HG03175 (cell line): ENCODE data around the gene TMEM163.

ENCODE experiments used
- ATAC-seq: cut with Tn5 transposase; IDR thresholded peaks from one replicate; pipeline ENCODE4 v1.9.1; 2021; ENCODE audit warnings: mild to moderate bottlenecking, moderate library complexity; ENCODE audit not compliant: unreplicated experiment

TMEM163 gene

DNA sequence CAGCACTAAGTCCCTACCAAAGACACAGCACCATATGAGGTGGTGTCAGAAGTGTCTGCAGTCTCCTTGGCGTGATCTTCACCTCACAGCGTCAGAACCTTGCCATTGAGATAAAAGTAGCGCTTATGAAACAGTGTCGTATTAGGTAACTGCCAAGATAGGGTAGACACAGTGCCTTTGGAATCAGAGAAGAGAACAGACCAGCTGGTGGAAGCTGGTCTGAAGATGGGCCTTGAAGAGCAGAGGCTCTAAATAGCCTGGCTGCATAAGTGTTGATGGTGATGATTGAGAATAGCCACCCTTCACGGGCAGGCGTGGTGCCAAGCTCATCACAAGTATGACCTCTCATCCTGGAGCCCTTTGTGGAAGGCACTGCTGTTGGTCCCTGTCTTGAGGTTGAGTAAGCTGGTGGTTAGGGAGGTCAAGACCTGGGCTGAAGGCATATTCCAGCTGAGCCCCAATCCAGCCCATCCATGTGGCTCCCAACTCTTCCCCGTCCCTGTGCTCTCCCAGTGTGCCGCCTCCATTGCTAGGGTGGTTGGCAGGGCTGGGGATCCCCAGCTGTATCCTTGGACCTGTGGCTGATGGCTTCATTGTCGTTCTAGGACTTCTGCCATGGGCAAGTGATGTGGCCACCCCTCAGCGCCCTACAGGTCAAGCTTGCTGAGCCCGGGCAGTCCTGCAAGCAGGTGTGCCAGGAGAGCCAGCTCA is 277.5 kb downstream of the TMEM163 start:
- ATAC-seq: no peak

DNA sequence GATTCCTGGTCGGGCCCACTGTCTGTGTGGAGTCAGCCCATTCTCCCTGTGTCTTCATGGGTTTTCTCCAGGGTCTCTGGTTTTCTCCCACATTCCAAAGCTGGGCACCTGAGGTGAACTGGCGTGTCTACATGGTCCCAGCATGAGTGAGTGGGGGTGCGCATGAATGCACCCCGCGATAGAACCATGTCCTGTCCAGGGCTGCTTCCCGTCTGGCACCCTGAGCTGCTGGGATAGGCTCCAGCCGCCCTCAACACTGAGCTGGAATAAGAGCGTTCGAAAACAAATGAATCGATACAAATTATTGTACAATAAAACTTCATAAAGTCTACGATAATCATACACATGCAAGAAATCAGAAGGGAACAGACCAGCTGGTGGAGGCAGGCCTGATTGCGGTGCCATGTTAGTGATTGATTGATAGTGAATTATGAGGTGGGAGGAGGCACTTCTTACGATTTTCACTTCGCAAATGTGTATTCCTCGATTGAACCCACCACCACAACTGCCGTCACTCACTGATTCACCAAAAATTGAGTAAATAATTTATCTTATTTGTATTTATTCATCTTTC is 278.4 kb downstream of the TMEM163 start:
- ATAC-seq: no peak

DNA sequence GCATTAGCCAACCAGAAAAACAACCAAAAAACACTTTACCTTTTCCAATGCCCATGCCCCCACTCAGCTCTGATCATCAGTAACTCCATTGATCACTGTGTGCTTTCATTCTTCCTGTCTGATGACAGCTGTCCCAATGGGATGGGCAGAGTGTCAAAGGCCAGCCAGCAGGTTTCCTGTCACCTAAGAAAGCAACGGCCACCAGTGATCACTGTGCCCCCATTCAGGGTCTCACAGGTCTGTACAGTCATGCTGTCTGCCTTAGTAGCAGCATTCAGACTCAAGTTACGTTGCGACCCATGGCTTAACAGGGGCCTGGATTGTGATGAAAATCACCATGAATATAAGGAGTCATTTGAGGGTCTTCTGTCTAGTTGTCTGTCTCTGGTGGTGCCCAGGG is 280.4 kb downstream of the TMEM163 start:
- no peak for ATAC-seq

DNA sequence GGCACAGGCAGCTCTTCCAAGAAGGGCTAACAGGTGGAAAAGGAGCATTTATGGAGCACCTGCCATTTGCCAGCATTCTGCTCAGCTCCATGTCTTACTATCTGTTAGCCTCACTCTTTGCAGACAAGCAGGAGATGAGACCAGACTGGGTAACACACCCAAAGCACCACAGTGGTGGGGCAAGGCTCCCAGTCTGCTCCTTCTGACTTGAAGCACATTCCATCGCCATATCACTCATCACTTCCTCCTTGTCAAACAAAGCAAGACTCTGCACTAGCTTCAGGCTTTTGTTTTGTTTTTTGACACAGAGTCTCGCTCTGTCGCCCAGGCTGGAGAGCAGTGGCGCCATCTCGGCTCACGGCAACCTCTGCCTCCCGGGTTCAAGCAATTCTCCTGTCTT is 282.1 kb downstream of the TMEM163 start:
- ATAC-seq: no peak

DNA sequence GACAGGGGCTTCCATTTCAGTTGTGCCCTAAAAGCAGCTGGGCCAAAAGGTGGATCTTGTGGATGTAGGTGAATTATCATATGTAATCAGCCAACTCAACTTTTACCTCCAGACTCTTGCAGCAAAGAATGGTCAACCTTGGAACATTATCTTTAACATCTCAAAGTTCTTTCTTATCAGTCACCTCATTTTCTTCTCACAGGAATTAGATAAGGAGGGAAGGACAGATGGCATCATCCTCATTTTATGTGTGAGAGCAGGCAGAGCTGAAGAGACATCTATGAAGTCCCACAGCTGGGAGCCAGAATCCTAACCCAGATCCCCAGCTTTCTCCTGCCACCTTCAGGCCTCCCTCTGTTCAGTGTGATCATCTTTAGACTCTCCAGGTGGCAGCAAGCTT is 282.9 kb downstream of the TMEM163 start:
- ATAC-seq: no peak

DNA sequence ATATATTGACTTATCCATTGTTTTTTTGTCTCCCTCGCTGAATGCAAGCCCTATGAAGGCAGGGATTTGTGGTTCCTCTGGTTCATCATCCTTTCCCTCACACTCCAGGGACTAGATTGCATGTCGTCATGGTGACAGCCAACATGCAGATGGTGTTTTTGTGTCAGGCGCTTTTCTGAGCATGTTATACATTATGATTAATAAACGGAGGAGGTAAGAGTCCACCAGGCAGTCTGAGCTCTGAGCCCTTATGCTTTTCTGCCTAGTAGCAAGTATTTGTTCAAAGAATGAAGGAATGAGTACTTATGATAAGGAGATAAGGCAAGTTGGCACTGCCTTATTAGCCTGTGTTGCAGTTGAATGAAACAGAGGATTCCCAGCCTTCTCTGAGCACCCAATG is 283.3 kb downstream of the TMEM163 start:
- ATAC-seq: no peak

DNA sequence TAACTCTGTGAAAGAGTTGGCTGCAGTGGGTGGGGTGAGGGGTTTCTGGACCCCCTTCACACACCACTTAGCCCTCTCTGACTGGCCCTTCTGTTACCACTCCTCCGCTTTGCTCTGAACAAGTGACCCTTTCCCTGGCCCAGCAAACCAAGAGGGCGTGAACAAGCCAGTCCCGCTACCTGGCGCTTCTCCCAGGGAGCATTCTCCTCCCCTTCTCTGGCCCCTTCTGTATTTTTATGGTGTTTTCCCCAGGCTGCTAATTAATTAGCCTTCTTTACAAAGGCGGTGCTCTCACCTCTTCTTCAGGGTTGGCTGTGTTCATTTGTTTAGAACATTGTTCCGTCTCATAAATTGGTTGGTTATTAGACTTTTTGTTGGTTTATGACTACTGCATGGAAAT is 284.8 kb downstream of the TMEM163 start:
- ATAC-seq: no peak

DNA sequence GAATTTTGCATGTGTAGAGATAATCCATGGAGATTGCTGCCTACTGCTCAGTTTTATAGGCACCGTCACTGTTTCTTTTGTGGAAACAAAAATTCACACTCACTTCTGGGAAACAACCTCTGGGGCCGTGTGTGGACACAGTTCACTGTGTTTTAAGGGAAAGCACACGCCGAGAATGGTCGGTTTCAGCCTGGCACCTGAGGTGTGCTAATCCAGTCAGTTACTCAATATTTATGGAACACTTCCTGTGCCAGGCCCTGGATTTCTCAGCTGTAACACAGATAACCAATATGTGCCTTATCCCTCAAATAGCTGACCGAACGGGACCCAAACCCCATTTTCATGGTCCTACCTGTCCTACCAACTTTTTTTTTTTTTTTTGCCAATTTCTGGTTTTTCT is 285.3 kb downstream of the TMEM163 start:
- ATAC-seq: no peak

DNA sequence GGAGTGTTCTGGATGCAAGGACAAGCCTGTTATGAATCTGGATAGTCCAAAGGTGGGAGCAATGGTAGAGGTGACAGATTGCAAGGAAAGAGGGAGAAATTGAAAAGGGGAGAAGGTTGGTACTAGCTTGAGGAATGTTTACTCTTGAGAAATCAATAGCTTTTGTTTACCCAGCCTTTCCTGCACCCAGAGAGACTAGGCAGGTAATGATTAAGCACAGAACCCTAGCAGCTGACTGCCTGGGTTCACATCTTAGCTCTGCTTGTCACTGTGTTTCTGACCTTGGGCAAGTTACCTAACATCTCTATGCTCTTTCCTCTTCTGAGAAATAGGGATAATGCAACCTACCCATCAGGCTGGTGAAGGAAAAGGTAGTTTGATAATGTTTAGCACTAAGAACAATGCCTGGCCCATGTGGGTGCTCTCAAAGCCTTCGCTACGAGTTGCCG is 286.3 kb downstream of the TMEM163 start:
- no peak for ATAC-seq

DNA sequence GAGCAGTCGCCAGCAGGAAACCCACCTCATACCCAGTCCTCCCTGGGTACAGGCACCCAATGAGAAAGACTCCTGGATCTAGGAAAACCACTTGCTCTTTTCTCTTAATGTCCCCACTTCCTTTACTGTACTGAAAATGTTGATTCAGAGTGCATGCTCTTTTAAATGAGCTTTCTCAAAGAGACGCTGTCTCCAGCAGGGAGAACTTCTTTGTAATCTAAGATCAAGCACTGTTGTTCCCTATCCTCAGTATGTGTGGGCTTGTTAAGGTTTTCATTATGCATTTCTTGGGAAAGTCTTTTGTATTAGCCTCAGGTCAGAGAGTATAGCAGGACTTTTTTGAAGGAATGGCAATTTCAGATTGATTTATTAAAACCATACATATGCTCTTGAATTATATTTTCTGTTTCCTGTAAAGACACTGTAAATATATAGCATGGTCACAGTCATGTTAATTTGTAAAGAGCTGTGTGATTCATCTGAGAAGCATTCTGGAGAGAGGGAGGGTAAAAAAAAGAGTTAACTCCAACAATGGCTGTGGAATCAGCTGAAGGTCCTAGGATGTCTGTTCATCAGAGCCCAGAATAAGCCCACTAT is 286.9 kb downstream of the TMEM163 start:
- ATAC-seq: no peak

DNA sequence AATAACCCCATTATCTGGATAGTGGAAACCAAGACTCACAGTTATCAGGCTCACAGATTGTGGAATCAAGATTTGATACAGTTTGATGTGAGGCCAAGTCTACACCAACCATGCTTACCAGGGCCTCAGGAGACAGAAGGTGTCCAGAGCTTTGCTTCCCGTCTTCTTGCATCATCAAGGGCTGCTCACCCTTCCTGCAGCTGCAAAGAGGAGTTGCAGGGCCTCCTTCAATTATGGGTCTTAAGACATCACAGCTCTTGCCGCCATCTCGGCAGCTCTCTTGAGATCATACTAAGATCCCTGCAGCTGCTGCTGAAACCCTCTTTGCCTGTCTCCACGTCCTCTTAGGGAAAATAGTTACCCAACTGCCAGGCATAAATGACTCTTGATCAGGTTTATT is 288.9 kb downstream of the TMEM163 start:
- ATAC-seq: no peak

DNA sequence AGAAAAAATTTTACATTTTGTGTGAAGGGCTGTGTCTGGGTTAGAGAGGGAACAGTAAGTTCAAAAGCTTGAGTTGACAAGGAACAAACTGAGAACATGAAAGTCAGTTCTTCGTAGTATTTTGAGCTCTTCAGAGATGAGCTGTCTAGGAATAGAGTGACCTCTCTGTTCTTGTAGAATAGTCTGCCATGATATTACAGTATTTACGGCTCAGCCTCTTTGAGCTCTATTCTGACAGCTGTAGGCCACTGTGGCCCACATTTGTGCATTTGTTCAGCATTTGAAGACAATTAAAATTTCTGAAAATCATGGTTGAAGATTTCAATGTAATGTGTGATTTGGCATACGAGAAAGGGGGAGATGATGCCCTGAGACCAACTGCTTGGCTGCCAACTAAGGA is 292.1 kb downstream of the TMEM163 start:
- no peak for ATAC-seq

DNA sequence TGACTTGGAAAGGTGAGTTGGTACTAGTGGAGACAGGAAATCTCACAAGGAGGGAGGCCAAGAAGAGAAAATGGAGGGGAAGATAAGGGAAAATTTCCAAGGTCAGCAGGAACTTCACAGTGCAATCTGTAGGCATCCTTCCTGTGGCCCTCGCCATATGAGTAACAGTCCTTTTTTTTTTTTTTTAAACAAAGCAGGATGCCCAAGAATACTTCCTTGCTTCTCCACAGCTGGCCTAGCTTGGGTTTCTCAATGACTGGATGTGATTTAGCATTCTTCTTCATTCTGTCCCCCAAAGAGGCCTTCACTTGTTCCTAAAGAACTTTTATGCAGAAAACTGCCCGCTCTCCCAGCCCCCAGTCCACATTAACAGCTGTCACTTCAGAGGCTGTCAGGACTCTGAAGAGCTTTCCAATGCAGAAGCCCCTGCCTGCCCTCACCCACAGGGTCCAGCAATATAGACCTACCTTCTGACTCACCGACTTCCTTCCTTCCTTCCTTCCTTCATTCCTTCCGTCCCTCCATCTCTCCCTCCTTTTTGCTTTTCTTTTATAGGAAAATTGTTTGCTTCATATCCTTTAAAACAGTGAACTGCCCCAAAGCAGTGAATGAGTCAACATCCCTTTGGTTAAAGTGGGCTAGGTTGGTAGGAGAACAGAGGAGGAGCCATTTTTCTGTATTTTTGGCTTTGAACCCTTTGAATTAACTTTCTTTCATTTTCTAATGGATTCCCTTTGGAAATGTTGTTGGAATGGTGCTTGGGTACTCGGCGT is 292.9 kb downstream of the TMEM163 start:
- ATAC-seq: no peak

DNA sequence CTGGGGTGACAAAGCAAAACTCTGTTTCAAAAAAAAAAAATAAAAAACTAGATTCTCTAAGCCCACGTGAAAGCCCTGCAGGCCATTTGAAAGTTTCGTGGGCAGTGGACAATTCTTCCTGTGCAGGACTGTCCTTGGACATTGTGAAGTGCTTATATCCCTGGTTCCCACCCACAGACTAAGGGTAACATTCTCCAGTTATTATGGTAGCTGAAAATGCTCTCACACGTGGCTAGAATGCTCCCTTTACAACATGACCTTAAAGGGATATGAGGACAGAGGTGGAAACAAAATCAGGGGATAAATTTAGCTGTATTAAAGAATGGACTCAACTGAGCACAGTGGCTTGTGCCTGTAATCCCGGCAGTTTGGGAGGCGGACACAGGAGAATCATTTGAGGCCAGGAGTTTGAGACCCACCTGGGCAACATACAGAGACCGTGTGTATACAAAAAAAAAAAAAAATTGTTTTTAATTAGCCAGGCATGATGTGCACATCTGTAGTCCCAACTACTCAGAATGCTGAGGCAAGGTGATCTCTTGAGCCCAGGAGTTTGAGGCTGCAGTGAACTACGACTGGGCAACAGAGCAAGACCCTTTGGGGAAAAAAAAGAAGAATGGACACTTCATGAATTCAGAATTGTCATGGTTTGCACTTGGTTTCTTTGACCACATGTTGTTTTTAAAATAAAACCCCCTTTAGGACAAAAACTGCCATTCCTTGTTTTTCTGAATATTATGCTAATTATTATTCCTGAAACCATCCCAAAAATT is 297.1 kb downstream of the TMEM163 start:
- no peak for ATAC-seq

DNA sequence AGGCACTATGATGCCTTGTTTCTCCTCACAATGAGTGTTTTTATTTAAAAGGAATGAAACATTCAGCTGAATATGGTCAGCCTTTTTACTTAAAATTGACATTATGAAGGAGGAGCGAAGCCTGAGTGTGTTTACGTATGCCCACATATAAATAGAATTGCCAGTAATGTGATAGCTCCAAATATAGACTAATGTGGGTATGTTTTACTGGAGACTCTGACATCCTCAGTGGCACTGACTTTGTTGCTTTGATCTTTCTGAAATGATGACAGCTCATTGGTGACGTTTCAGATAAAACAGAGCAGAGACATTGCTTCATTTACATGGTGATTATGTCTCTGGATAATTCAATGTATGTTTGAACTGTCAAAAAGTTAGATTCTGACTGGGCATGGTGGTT is 297.9 kb downstream of the TMEM163 start:
- no peak for ATAC-seq

DNA sequence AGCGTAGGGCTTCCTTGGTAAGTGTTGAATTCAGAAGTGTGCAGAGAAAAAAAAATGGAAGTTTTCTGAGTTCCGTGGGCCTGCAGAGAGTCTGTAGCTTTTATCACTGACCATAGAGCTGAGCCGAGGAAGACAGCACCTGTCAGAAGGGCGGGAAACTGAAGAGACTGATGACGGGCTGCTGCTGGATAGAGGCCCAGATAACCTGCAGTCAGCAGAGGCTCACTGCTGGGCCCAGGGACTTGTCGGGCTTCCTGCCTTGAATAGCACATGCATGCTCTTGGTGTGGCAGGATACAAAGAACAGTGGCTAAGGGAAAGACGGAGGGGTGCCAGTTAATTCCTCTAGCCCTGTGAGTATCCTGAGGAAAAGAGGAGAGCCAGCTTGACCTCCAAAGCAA is 298.5 kb downstream of the TMEM163 start:
- no peak for ATAC-seq

DNA sequence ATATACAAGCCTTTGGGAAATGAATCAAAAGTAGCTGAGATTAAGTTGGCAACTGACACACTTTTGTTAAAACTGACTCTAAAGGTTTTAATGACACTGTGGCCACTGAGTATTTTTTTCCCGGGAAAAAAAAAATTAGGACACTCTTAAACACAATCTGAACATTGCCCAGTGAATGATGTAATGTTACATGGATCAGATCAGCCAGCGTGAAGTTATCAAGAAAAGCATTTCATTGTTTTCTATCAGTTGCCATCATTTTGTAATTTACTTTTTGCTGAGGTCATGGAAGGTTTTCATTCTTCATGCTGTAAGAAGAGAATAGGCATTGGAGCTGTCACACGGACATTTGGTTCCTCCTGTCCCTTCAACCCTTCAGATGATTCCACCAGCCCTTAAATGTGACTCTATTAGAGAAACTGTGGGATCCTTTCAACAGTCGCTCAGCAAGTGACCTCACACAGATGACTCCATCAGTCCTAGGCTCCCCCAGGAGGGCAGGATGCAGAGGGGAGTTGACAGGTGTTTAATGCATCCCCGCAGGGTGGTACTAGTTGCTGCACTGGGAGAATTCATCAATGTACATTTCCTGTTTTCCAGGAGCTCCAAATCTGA is 300.7 kb downstream of the TMEM163 start:
- no peak for ATAC-seq

DNA sequence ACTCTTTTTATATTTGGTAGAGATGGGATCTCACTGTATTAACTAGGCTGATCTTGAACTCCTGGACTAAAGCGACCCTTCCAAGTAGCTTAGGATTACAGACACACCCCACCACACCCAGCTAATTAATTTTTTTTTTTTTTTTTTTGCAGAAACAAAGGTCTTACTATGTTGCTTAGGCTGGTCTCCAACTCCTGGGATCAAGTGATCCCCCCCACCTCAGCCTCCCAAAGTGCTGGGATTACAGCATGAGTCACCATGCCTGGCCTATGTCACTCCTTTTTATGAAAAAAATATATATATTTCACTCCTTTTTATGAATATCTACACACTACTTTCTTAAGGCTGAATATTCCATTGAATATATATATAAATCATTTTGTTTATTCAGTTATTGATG is 302.2 kb downstream of the TMEM163 start:
- ATAC-seq: no peak

DNA sequence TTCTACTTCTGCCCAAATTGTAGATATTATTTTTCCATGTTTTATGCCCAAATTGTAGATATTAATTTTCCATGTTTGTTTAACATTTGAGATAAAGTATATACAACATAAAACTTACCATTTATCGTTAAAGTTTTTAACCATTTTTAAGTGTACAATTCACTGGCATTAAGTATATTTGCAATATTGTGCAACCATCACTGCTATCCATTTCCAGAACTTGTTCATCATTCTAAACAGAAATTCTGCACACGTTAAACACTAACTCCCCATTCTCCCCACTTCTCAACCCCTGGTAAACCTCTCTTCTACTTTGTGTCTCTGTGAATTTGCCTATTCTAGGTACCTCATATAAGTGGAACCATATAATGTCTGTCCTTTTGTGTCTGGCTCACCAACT is 302.8 kb downstream of the TMEM163 start:
- no peak for ATAC-seq

DNA sequence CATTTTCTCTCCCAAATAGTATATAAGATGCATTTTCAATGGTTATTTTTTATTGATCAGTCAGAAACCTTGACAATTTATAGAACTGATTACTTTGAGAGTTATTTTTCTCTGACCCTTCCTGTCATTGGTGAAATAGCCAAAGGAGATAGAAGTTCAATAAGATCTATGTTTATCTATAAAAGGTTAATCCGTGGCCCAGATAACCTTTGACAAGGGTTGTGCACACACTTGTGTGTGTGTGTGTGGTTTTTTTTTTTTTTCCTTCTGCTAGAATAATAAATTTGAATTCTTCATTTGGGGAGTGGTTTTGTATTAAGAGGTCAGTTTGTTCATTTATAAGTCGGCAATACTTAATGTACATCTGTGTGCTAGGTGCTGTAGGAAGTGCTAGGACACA is 304.9 kb downstream of the TMEM163 start:
- ATAC-seq: no peak

DNA sequence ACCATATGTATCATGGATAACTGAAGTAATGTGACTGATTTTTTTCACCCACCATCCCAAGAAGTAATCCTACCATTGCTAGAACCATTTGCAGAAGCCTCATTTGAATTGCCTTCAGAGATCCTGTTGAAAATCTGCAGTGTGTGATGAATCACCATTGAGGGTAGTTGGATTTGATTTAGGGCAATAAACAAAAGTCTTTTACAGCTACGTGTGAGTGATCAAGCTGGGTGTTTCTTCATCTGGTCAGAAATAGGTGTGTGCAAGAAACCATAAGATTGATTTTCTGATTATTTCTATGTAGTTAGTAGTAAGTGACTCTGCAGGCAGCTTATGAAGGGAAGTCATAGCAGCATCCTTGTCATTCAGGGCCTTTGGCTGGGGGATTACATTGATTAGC is 305.4 kb downstream of the TMEM163 start:
- ATAC-seq: no peak
